GM23338 (cell line): ENCODE measurements around the gene TECTB. TPM values are rescaled to one million over a fixed set of nuclear protein-coding genes. Genes with fewer than 3 reads are reported as not detected.

Experiments used
- microRNA-seq: library from miRNA; unstranded; fragments of <30 nt; microRNA quantifications from one replicate; pipeline ENCODE4, GENCODE V29; 2017
- polyA plus RNA-seq: library from polyadenylated mRNA; unstranded; fragments of >200 nt; fragmentation: Nextera tagmentation; extraction: Ambion mirVana; gene quantifications from 2 replicates; pipeline ENCODE4 v1.2.1, GENCODE V29; 2016
- small RNA-seq: library from RNA; depleted of rRNA; stranded (forward); fragments of <200 nt; gene quantifications from one replicate; pipeline ENCODE3, GENCODE V24; 2014; ENCODE audit warnings: low replicate concordance
- total RNA-seq: library from RNA; depleted of rRNA; stranded (reverse); fragments of >200 nt; shearing (Covaris generic); gene quantifications from 2 replicates; pipeline ENCODE4 v1.2.3, GENCODE V29; 2014; rRNA removed

The TECTB gene
- total and polyA plus RNA-seq, 2 experiments from 2014 or later, result not detected

Small RNA genes within 50 kb of the gene (microRNA-seq; reads per million reads assigned to microRNA genes)
- gene MIR6715A, result not detected
- not detected for gene MIR6715B

Small RNA genes within 50 kb of the gene (small RNA-seq; reads per million reads assigned to genes)
- gene MIR6715A, result not detected

Other genes starting within 250 kb of the TECTB start
- 16.6 and 18.1 TPM in 2 replicates for gene GPAM, start 99.6 kb upstream of the TECTB start, total RNA-seq
- 4.6 and 5.5 TPM in 2 replicates for gene GPAM, start 99.6 kb upstream of the TECTB start, polyA plus RNA-seq
- gene ACSL5, start 90.7 kb downstream of the TECTB start, total RNA-seq, result not detected in 2 replicates
- 0.09 TPM in 1 of 2 replicates, not detected in the other for gene ACSL5, start 90.7 kb downstream of the TECTB start, polyA plus RNA-seq
- 24.6 and 26.1 TPM in 2 replicates for gene ZDHHC6, start 163.5 kb downstream of the TECTB start, total RNA-seq
- 29.0 and 33.7 TPM in 2 replicates for gene ZDHHC6, start 163.5 kb downstream of the TECTB start, polyA plus RNA-seq
- 29.4 and 31.0 TPM in 2 replicates for gene VTI1A, start 163.8 kb downstream of the TECTB start, total RNA-seq
- 18.4 and 26.8 TPM in 2 replicates for gene VTI1A, start 163.8 kb downstream of the TECTB start, polyA plus RNA-seq